Measurements from ENCODE around the gene FAM184A. TPM values are rescaled to one million over a fixed set of nuclear protein-coding genes. Genes with fewer than 3 reads are reported as not detected.

Gene FAM184A
- total and polyA plus RNA-seq, 9 of the 15 experiments (the other 6 are each of a cell fraction or from before 2014, with no cell fraction given), result 6.4 to 18.7 (median 13.1) TPM

- no peak for TF ChIP-seq CHD7 (IDR thresholded peaks at IDR 0.05; ENCODE audit: low read depth, low read length)
- TF ChIP-seq DPF2 (IDR thresholded peaks at IDR 0.05), result peak; percentile 47; the same call in 1 of the 2 replicates
Measured at GRCh38 chr6:119060255-119060907, 18.1 kb downstream of the FAM184A start (continued).

Data from K562 (cell line).